HG03025 (cell line): Measurements from ENCODE around the gene WWOX.
"Not testable (repeated sequence)": the region's sequence is repeated elsewhere in the genome, so short reads cannot be mapped to it uniquely, and the experiment has no call there.

Source experiments
- ATAC-seq: cut with Tn5 transposase; IDR thresholded peaks from one replicate; pipeline ENCODE4 v1.9.1; 2021; ENCODE audit warnings: mild to moderate bottlenecking, moderate library complexity; ENCODE audit not compliant: unreplicated experiment, low FRiP score

The WWOX gene

DNA sequence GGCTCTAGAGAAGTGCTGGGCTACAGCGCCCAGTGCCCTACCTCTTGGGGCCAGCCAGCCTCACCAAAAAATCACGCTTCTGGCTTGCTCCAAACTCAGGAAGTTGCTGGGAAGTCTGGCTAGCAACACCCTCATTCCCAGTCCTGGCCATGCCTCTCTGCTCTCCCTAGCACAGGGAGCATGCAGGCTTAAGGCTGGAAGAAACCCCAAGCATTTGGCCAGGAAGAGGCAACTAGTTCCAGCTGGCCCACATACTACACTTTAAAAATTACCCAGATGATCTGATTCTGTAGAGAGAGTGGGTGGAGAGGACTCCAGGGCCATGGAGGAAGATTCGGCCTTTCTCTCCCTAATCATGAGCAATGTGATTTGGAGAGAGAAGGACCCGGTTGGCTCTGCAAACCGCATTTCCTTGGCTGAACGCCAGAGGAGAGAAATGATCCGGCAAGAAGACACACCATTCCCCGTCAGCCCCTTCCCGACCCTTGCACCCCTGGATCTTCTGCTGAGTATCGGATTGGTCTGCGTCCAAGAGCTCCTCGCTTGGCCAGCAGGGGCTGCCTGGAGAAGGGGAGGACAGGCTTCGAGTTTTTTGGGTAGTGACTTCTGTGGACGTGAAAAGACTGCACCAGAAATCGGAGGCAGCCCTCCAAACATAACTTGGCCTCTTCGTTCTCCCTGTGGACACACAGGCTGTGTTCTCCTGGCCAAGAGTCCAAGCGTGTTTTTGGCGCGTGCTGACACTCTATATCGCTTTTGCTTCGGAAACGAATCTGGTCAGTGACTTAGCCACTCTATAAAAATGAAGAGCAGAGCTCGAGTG lies 406.3 kb downstream of the WWOX start:
- no peak for ATAC-seq

DNA sequence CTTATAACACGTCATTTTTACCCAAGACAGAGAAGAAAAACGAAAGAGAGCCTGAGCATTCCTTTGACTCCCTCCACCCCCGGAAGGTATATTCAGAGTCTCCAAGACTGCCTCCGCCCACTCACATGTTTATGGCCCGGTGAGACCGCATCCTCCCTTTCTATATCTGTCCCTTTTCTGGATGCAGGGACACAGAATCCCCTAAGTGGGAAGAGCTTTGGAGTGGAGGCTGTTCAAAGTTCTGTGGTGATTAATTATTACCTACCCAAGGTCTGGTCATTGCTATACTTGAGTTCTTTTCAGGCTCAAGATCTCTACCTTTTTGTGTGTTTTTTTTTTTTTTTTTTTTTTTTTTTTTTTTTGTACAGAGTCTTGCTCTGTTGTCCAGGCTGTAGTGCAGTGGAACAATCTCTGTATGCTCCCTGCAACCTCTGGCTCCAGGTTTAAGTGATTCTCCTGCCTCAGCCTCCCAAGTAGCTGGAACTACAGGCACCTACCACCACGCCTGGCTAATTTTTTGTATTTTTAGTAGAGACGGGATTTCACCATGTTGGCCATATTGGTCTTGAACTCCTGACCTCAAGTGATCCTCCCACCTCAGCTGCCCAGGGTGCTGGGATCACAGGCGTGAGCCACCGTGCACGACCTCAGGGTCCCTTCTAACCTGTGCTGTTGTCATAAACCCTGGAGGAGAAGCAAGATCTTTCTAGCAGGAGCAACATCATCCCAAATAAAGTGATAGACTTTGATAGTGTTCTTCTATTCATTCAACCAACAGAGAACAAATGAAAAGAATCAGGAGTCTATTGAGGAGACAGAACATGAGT lies 407.1 kb downstream of the WWOX start:
- ATAC-seq, result no peak

DNA sequence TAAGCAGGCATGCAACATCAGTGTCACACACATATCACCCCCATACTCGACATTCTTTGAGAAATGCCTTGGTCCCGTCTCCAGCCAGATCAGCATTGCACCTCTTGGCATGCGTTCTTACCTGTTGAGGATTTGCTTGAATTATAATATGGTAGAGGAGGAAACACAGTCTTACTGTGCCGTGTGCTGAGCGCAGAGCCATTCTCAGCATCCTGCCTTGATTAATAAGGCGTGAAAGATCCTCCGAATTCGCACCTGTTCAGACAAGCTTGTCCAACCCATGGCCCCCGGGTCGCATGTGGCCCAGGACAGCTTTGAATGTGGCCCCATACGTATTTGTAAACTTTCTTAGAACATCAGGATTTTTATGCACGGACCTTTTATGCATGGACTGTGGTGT lies 408.1 kb downstream of the WWOX start:
- no peak for ATAC-seq

GRCh38 chr16:78509965-78510364 lies 410.5 kb downstream of the WWOX start:
- no peak for ATAC-seq

- no peak for ATAC-seq
Observed at GRCh38 chr16:78510496-78510895, 411.0 kb downstream of the WWOX start.

- no peak for ATAC-seq
Observed at GRCh38 chr16:78513838-78514237, 414.4 kb downstream of the WWOX start.

DNA sequence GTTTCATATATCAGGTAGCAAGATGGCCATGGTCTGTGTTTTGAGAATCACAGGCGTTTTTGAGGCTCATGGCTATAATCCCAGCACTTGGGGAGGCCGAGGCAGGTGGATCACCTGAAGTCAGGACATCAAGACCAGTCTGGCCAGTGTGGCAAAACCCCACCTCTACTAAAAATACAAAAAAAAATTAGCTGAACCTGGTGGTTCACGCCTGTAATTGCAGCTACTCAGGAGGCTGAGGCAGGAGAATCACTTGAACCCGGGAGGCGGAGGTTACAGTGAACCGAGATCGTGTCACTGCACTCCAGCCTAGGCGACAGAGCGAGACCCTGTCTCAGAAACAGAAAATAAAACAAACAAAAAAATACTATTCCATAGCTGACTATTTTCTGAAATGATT lies 415.4 kb downstream of the WWOX start:
- ATAC-seq, result not testable (repeated sequence)

DNA sequence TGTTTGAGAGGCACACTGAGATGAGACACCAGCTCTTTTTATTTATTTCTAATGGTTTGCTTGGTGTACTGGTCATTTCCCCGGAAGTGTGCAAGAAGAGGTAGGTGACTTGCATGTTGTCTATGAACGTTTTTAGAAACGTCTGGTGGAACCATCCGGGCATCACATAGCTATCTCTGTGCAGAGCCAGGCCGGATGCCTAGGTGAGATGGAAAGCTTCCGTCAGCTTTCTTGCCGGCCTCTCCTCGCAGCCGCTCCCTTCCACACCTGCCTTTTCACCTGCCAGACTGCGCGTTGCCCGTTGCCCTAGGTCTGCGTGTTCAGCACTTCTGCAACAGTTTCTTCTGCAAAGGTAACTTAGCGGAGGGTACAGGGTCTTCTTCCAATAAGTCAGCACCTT lies 416.0 kb downstream of the WWOX start:
- no peak for ATAC-seq

- no peak for ATAC-seq
Observed at GRCh38 chr16:78516006-78516736, 416.7 kb downstream of the WWOX start.

- ATAC-seq, result no peak
Observed at GRCh38 chr16:78519896-78520295, 420.4 kb downstream of the WWOX start.

DNA sequence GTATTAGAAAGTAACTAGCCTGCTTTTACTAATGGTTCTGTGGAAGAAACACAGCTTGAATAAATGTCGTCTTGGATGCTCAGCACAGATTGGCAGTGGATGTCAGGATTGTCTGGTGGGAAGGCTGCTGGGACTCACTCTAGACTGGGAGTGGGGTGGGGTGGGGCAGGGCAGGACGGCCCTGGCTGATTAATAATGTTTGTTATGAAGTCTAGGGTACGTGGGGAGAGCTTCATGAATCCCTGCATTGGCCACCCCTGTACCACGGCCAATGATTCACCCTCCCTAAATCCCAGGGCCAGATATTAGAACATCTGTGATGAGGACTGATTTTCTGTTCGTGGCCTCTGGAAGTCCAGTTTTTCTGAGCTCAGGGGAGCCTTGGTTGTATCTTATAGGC lies 421.0 kb downstream of the WWOX start:
- no peak for ATAC-seq

- ATAC-seq, result no peak
Observed at GRCh38 chr16:78522327-78522726, 422.9 kb downstream of the WWOX start.

GRCh38 chr16:78523212-78523985 lies 423.9 kb downstream of the WWOX start:
- no peak for ATAC-seq

GRCh38 chr16:78524066-78524595 lies 424.7 kb downstream of the WWOX start:
- ATAC-seq, result no peak

DNA sequence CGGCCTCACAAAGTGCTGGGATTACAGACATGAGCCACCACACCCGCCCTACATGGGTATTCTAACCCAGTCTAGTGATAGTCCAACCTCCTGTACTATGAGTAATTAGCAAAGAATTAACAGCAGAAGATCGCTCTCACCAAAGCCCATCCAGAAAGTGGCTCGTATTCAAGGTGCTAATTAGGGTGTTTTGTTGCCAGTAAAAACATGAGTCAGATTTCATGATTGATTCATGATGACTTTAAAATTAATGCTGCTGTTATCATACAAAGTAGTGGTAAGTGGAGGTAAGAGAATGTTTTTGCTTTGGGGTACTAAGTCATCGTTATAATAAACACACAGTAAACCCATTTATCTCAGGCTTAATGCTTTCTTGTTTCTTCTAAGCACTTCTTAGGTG lies 428.8 kb downstream of the WWOX start:
- ATAC-seq, result no peak

GRCh38 chr16:78529881-78530280 lies 430.4 kb downstream of the WWOX start:
- no peak for ATAC-seq

DNA sequence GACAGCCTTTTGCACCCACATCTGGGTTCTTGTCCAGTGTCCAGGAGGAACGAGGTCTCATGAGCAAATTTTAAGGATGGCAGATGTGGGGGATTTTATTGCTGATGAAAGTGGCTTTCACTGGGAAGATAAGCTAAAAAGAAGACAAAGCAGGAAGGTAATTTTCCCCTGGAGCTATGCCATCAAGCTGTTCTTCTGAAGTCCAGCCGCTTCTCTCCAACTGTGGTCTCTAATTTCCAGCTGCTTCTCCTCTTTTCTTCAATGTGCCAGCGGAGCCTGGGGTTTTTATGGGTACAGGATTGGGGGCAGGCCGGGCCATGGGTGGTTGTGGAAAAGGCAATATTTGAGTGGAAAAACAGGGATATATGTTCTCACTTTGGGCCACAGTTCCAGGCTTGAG lies 430.8 kb downstream of the WWOX start:
- no peak for ATAC-seq

DNA sequence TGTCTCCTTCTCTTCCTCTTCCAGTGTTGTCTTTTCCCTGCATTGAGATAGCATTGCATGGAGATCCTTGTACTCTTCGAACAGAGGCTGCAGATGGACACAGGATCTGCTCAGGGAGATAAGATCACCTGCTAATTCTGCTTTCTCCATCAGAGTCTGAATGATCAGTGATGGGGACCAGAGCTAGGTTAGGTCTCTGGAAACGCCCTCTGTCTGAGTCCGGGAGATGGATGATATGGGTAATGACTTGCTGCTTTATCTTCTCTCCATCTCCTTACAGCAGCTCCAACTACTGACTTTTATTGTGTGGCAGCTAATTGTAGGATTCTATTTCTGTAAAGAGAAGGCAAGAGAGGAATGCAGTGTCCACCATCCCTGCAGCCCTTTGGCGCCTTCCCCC lies 435.6 kb downstream of the WWOX start:
- ATAC-seq, result no peak

GRCh38 chr16:78537511-78537910 lies 438.1 kb downstream of the WWOX start:
- ATAC-seq, result no peak

GRCh38 chr16:78538292-78538691 lies 438.8 kb downstream of the WWOX start:
- ATAC-seq, result no peak
